Measurements from ENCODE around the gene EIF4ENIF1. TPM values are rescaled to one million over a fixed set of nuclear protein-coding genes. Genes with fewer than 3 reads are reported as not detected.
"Not testable (repeated sequence)": the region's sequence is repeated elsewhere in the genome, so short reads cannot be mapped to it uniquely, and the experiment has no call there.

EIF4ENIF1 gene
- total RNA-seq, 1 donor from 2014 or later = 21.6 TPM

DNA sequence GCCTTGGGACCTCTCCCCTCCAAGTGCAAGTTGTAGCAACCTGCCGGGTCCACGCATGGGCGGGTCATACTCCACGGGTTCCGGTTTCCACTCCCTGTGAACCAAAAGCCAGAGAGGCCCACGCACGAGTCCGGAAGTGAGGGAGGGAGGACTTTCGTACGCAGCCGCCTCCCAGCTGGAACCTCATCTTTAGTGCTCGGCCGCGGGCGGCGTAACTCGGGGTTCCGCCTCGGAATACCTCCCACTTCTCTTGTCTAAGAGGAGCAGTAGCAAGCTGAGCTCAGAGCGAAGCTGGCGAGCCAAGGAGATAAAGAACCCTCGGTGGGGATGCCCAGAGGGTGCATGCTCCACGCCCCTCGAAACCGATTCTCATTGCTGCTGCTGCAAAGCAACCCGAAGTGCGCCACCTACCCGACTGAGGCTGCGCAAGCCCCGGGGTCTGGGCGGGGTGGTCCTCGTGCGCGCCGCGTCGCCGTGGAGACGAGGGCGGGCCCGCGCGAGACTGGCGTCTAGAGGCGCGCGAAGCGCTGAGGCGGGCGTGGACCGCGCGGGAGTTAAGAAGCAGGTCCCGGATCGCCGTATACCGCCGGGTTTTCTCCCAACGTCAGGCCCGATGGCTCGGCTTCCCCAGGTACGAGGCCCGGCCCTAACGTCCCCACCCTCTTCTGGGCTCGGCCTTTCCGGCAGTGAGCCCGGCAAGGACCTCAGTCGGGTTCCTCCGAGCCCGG lies 6.5 kb upstream of the EIF4ENIF1 start, which contains the start of gene SFI1:
TSS of gene SFI1 (plus strand) at position 530 of the 728 bp plus-strand sequence. CDS start 11,749 bp downstream, outside the sequence.
- DNase-seq (ENCODE audit: low spot score in 2 of 2) (peak; percentile 80 to 84), FAIRE-seq (no peak)

GRCh38 chr22:31495343-31495742 lies 5.7 kb upstream of the EIF4ENIF1 start:
- DNase-seq (ENCODE audit: low spot score in 2 of 2) = no peak

GRCh38 chr22:31493355-31493754 lies 3.7 kb upstream of the EIF4ENIF1 start:
- DNase-seq (ENCODE audit: low spot score in 2 of 2); FAIRE-seq: not testable (repeated sequence)

More at GRCh38 chr22:31495343-31495742, 5.7 kb upstream of the EIF4ENIF1 start:
- FAIRE-seq = no peak

GRCh38 chr22:31492151-31492550 lies 2.5 kb upstream of the EIF4ENIF1 start:
- DNase-seq (ENCODE audit: low spot score in 2 of 2) = no peak

GRCh38 chr22:31491218-31491962 lies 1.7 kb upstream of the EIF4ENIF1 start:
- FAIRE-seq = no peak

More at GRCh38 chr22:31492151-31492550, 2.5 kb upstream of the EIF4ENIF1 start:
- no peak for FAIRE-seq

DNA sequence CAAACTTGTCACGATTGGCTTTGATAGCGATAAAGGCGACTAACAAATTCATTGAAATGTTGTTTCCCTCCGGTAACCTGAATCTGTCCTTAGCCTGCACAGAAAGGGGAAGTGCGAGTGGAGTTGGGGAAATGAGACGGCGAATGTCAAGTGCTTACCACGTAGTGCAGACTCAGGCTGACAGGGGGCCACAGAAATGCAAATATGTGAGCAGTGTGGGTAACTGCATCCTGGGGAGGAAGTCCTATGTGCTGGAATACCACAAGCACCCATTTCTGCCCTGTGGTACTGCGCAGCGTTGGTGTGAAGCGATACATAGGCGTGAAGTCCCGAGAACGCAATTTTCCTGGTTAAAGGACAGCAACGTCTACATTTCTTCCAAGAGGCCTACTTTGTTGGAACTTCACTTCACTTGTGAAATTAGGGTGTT lies 869 bp upstream of the EIF4ENIF1 start:
- FAIRE-seq (no peak), DNase-seq (ENCODE audit: low spot score in 2 of 2) (peak; percentile 44 to 51)

More at GRCh38 chr22:31491218-31491962, 1.7 kb upstream of the EIF4ENIF1 start:
- no peak for DNase-seq (ENCODE audit: low spot score in 2 of 2)

DNA sequence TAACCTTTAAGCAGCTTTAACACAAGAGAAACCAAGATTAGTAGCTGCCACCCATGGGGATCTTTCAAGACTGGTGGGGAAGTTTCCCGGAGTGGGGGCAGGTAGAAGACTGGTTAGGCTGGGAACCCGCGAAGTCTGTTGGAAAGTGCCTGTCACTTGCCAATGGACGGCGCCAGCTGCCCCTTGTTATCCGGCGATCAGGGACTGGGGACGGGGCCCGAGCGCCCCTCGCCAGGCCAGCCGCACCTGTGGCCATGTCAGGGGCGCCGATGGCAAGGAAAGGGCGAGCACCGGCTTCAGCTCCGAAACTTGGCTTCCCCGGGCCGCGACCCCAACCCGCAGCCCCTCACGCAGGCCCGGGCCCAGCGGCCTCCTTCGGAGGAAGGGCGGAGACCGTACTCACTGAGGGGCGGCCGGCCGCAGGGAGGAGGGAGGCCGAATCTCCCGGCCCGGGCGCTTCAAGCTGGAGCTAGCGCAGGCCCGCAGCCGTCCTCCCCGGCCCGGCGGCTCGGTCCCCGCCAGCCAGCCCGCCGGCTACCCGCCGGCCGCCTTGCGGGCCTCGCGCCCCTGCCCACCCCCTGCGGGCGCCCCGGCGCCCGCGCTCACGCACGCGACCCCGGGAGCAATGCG lies 539 bp downstream of the EIF4ENIF1 start:
- DNase-seq (ENCODE audit: low spot score in 2 of 2) (peak in 1 of 2 donors; percentile 64), FAIRE-seq (no peak)

DNA sequence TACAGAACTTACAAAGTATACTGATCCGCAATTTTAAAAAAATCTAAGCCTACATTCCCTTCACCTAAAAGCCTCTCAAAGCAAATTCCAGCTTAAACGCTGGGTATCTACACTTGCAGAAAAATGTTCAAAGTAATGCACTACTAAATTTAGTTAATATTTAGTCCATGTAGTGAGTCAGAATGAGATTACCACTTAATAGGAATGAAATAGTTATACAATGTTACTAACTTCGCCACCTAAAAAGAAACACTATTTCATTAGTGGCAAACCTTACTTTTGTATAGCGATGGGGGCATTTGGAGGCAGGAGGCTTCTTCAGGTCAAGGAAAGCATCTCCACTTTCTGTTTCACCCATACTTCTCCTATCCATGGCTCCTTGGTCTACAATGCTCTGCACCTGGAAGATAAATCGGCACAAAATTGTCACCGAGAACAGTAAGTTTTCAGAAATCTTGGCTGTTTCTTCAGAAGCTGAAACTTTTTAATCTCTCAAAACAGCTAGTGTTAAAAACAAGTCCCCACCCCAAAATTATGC lies 1.2 kb downstream of the EIF4ENIF1 start:
- no peak for FAIRE-seq
- no peak for DNase-seq (ENCODE audit: low spot score in 2 of 2)

GRCh38 chr22:31486951-31487350 lies 2.7 kb downstream of the EIF4ENIF1 start:
- FAIRE-seq (no peak), DNase-seq (ENCODE audit: low spot score in 2 of 2) (no peak)

GRCh38 chr22:31486369-31486768 lies 3.3 kb downstream of the EIF4ENIF1 start:
- not testable (repeated sequence) for DNase-seq (ENCODE audit: low spot score in 2 of 2); FAIRE-seq

DNA sequence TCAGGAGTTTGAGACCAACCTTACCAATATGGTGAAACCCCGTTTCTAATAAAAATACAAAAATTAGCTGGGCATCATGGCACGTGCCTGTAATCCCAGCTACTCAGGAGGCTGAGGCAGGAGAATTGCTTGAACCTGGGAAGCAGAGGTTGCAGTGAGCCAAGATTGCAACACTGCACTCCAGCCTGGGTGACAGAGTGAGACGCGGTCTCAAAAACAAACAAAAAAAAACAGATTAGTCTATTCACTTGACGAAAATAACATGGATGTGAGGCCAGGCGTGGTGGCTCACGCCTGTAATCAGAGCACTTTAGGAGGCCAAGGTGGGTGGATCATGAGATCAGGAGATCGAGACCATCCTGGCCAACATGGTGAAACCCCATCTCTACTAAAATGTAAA lies 7.2 kb downstream of the EIF4ENIF1 start:
- not testable (repeated sequence) for FAIRE-seq

DNA sequence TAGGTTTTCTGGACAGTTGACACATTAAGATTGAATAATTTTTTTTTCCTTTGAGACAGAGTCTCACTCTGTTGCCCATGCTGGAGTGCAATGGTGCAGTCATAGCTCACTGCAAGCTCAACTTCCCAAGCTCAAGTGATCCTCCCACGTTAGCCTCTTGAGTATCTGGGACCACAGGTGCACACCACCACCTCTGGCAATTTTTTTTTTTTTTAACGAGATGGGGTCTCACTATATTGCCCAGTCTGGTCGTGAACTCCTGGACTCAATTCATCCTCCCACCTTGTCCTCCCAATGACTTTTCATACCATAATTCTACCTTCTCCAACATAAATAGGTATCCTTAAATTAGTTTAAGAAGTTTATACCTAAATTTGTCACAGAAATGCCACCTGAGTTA lies 8.5 kb downstream of the EIF4ENIF1 start:
- no peak for FAIRE-seq
- DNase-seq (ENCODE audit: low spot score in 2 of 2) = no peak

More for the DNA sequence above, 7.2 kb downstream of the EIF4ENIF1 start:
- not testable (repeated sequence) for DNase-seq (ENCODE audit: low spot score in 2 of 2)

DNA sequence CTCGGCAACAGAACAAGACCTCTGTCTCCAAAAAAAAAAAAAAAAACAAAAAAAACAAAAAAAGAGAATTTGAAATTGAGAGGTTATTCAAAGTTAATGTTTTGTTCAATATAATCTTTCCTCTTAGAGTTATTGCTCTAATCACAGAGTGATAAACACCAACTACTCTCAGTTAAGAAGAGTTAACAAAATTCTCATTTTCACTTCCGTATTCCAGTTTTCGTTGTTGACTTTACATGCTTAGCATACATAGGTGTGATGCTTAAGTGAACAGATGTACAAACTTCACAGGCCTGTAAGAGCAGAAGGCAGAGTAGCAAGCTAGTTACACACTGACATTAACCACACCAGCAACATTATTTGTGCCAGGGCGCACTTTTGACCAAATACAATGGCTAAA lies 12.3 kb downstream of the EIF4ENIF1 start:
- DNase-seq (ENCODE audit: low spot score in 2 of 2) = no peak
- no peak for FAIRE-seq

- FAIRE-seq (no peak), DNase-seq (ENCODE audit: low spot score in 2 of 2) (no peak)
Measured at GRCh38 chr22:31475800-31476199, 13.8 kb downstream of the EIF4ENIF1 start.

DNA sequence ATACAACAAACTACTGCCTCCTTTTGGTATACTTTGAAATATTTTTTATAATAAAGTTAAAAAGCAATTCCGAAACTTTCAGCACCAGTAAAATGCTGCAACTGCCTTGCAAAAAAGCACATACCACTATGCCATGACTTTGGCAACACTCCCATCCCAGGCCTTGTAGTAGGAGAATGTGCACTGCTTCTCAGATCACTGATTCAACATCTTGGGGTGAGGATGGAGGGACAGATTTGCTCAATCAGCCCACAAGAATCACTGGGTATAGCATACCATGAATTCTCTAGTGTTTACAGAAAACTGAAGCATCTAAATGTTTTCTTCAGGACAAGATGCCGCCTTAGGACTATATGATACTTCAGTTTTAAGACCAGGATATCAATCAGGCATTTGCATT lies 14.9 kb downstream of the EIF4ENIF1 start:
- no peak for DNase-seq (ENCODE audit: low spot score in 2 of 2)
- FAIRE-seq = no peak

DNA sequence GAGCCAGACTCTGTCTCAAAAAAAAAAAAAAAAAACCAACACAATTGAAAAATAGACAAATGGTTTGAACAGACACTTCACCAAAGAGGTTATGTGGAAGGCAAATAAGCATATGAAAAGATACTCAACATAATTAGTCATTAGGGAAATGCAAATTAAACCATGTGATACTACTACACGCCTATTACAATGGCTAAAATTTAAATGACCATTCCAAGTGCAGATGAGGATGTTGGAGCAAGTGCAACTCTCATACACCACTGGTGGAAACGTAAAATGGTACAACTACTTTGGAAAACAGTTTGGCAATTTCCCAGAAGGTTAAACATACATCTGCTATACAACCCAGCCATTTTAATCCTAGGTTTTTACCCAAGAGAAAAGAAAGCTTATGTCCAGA lies 24.3 kb downstream of the EIF4ENIF1 start:
- DNase-seq (ENCODE audit: low spot score in 2 of 2) = no peak

DNA sequence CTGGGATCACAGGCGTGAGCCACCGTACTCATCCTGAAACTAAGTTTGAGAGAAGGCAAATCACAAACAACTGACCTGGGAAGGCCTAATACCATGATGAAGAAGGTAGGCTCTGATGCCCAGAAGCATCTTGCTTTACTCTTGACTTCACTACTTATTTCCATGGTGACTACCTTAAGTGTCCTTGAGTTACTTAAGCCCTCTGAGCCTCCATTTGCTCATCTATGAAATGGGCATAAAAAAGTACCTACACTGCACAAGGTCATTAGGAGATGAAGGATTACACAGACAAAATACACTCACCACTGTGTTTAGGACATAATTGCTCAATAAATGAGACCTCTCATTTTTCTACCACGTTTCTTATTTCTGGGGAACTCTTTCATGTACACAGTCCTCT lies 27.9 kb downstream of the EIF4ENIF1 start:
- DNase-seq (ENCODE audit: low spot score in 2 of 2) (no peak), FAIRE-seq (no peak)

More for the DNA sequence above, 24.3 kb downstream of the EIF4ENIF1 start:
- FAIRE-seq = no peak

- FAIRE-seq (no peak), DNase-seq (ENCODE audit: low spot score in 2 of 2) (no peak)
Measured at GRCh38 chr22:31451709-31452571, 37.7 kb downstream of the EIF4ENIF1 start.

- DNase-seq (ENCODE audit: low spot score in 2 of 2) = no peak
- no peak for FAIRE-seq
Measured at GRCh38 chr22:31449506-31449905, 40.1 kb downstream of the EIF4ENIF1 start.

DNA sequence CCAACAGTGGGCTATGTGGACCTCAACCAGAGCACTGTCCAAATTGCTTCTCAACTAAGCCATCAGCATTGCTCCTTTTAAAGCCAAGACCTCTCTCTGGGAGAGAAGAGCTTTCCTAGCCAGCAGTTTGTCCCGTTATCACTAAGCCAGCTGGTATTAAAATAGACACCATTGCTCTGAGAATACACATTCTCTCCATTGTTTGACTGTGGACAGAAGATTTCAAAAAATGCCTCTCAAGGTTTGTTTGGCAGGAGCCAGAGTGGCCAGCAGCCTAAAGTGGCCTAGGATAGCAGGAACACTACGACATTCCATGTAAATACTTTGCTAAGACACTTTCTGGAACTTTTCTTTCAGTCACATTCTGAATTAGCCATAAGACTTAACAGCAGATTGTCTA lies 41.3 kb downstream of the EIF4ENIF1 start:
- DNase-seq (ENCODE audit: low spot score in 2 of 2) (no peak), FAIRE-seq (no peak)
